OCI-LY7 (cell line): ENCODE results near the gene S1PR4. TPM values are rescaled to one million over a fixed set of nuclear protein-coding genes. Genes with fewer than 3 reads are reported as not detected.
"Not testable (repeated sequence)": the region's sequence is repeated elsewhere in the genome, so short reads cannot be mapped to it uniquely, and the experiment has no call there.

Source experiments
- BruUV-seq: library from RNA; stranded (reverse); fragments of 400-500 nt; replicated peaks from 2 replicates; lab custom pipeline; 2021; lab: Mats Ljungman, UMichigan
- CTCF ChIA-PET: fragments of 300-600 bp; sonication (Branson Sonifier 250); formaldehyde crosslinking; loops from one replicate; lab custom pipeline; 2022; ENCODE audit warnings: antibody characterized with exemption; ENCODE audit not compliant: unreplicated experiment; lab: Charles Lee
- POLR2A ChIA-PET: fragments of 300-600 bp; sonication (Branson Sonifier 250); formaldehyde crosslinking; loops from one replicate; lab custom pipeline; 2022; ENCODE audit warnings: antibody characterized with exemption; lab: Charles Lee
- DNase-seq: peaks from one replicate; pipeline ENCODE4 v3.0.0-alpha.2; 2015; ENCODE audit warnings: low spot score
- H2AFZ ChIP-seq: fragments of 200-600 bp; sonication (generic), shearing (Covaris generic); 2 replicates; pipeline ENCODE4 v1.6.1; 2014; ENCODE audit warnings: mild to moderate bottlenecking, antibody characterized with exemption, low read length, moderate library complexity
- H3K27ac ChIP-seq: fragments of 200-600 bp; sonication (generic); 2 replicates; pipeline ENCODE4 v1.5.1; 2014; ENCODE audit warnings: mixed run types, low read depth, mild to moderate bottlenecking, moderate library complexity, low read length, inconsistent platforms; ENCODE audit not compliant: poor library complexity, severe bottlenecking
- H3K36me3 ChIP-seq: fragments of 200-600 bp; sonication (generic); 2 replicates; pipeline ENCODE4 v1.6.1; 2014; ENCODE audit warnings: mild to moderate bottlenecking, antibody characterized with exemption, low read length, moderate library complexity, mixed read lengths; ENCODE audit not compliant: insufficient read depth
- H3K4me1 ChIP-seq: fragments of 200-600 bp; sonication (generic); 2 replicates; pipeline ENCODE4 v1.5.1; 2014; ENCODE audit warnings: mild to moderate bottlenecking, low read length; ENCODE audit not compliant: insufficient read depth, poor library complexity, severe bottlenecking
- H3K4me2 ChIP-seq: fragments of 200-600 bp; sonication (generic); 2 replicates; pipeline ENCODE4 v1.6.1; 2014; ENCODE audit warnings: mild to moderate bottlenecking, low read length
- H3K4me3 ChIP-seq: fragments of 200-600 bp; sonication (generic); 2 replicates; pipeline ENCODE4 v1.5.1; 2014; ENCODE audit warnings: mild to moderate bottlenecking, low read depth, low read length; ENCODE audit not compliant: poor library complexity, severe bottlenecking
- H3K79me2 ChIP-seq: fragments of 200-600 bp; sonication (generic); 2 replicates; pipeline ENCODE4 v1.6.1; 2016; ENCODE audit warnings: low read depth, mild to moderate bottlenecking, low read length, moderate library complexity, mixed read lengths; ENCODE audit not compliant: insufficient read depth
- H3K9me2 ChIP-seq: fragments of 200-600 bp; sonication (generic); 2 replicates; pipeline ENCODE4 v1.6.1; 2016; ENCODE audit warnings: mild to moderate bottlenecking, low read length, mixed read lengths; ENCODE audit not compliant: insufficient read depth
- H3K9me3 ChIP-seq: fragments of 200-600 bp; sonication (generic); 2 replicates; pipeline ENCODE4 v1.6.1; 2014; ENCODE audit warnings: mild to moderate bottlenecking, mixed run types, low read length, mixed read lengths
- H4K20me1 ChIP-seq: fragments of 200-600 bp; sonication (generic); 2 replicates; pipeline ENCODE4 v1.6.1; 2014; ENCODE audit warnings: mild to moderate bottlenecking, antibody characterized with exemption, low read length, moderate library complexity, mixed read lengths; ENCODE audit not compliant: insufficient read depth
- CTCF ChIP-seq: fragments of 200-600 bp; sonication (generic); conservative IDR thresholded peaks from 2 replicates; pipeline ENCODE4 v1.5.1; 2014; ENCODE audit warnings: mild to moderate bottlenecking, antibody characterized with exemption, low read length, moderate library complexity, mixed read lengths
- EZH2phosphoT487 ChIP-seq: fragments of 200-600 bp; sonication (generic); IDR thresholded peaks from 2 replicates; pipeline ENCODE4 v1.6.1; 2018; ENCODE audit warnings: low read depth, borderline replicate concordance, mild to moderate bottlenecking, mixed run types, antibody characterized with exemption, low read length, moderate library complexity, mixed read lengths
- intact Hi-C: fragments of 100-400 bp; cut with micrococcal nuclease; formaldehyde crosslinking; loops from one replicate; pipeline ENCODE4 v1.10.0; 2022; ENCODE audit not compliant: unreplicated experiment
- total RNA-seq, 2 experiments: library from RNA; depleted of rRNA in 1 of 2; stranded (reverse); fragments of >200 nt in 1 of 2; shearing (Covaris generic) in 1 of 2; gene quantifications; 2 replicates each; pipeline ENCODE4 v1.2.3, GENCODE V29; 2014 to 2022

Gene S1PR4
- total RNA-seq, 2 experiments from 2014 or later, result 25.8 to 34.1 TPM

- peaks cover 43% of the 10 kb centered on the region for H3K36me3 ChIP-seq
- no peaks in the 10 kb centered on the region for H3K9me2 ChIP-seq
- no peak for TF ChIP-seq CTCF
- intact Hi-C loops, result no loop called here
- H3K9me3 ChIP-seq, result no peaks in the 10 kb centered on the region
- H4K20me1 ChIP-seq, result peaks cover 8% of the 10 kb centered on the region; the same call in 1 of the 2 replicates
- ChIA-PET POLR2A (no interaction called here), CTCF (no interaction called here)
- H3K4me3 ChIP-seq, result no peak overlapping the region
- H2AFZ ChIP-seq, result no peak overlapping the region
- BruUV-seq, result no TSS peak
- no peak overlapping the region for H3K27ac ChIP-seq
- peaks cover 52% of the 10 kb centered on the region for H3K79me2 ChIP-seq
- no peak overlapping the region for H3K4me2 ChIP-seq
- DNase-seq, result no peak
- H3K4me1 ChIP-seq, result peaks cover 10% of the 10 kb centered on the region
These were observed 11.9 kb downstream of the S1PR4 start for GRCh38 chr19:3190470-3190770.

- POLR2A ChIA-PET, result no interaction called here
- Histone ChIP-seq H2AFZ (no peak overlapping the region), H3K4me2 (no peak overlapping the region), H3K36me3 (peaks cover 51% of the 10 kb centered on the region), H3K9me2 (no peaks in the 10 kb centered on the region), H3K27ac (no peak overlapping the region), H3K4me1 (peaks cover 10% of the 10 kb centered on the region), H3K4me3 (no peak overlapping the region), H3K9me3 (no peaks in the 10 kb centered on the region), H4K20me1 (peaks cover 8% of the 10 kb centered on the region; the same call in 1 of the 2 replicates), H3K79me2 (peaks cover 49% of the 10 kb centered on the region)
- intact Hi-C loops, result no loop called here
- no TSS peak for BruUV-seq
- TF ChIP-seq EZH2phosphoT487, result no peak
- no peak for TF ChIP-seq CTCF
- CTCF ChIA-PET, result no interaction called here
- DNase-seq, result no peak
These were observed 12.6 kb downstream of the S1PR4 start for GRCh38 chr19:3190921-3191805.

GRCh38 chr19:3191806-3192104 is 13.2 kb downstream of the S1PR4 start:
- Histone ChIP-seq H3K4me1 (peaks cover 10% of the 10 kb centered on the region), H3K79me2 (peaks cover 43% of the 10 kb centered on the region), H3K36me3 (peaks cover 56% of the 10 kb centered on the region)
- CTCF ChIA-PET, intact Hi-C loops, H2AFZ ChIP-seq, BruUV-seq, H3K9me2 ChIP-seq, H4K20me1 ChIP-seq, POLR2A ChIA-PET, H3K27ac ChIP-seq, H3K4me2 ChIP-seq, H3K4me3 ChIP-seq, DNase-seq, H3K9me3 ChIP-seq: not testable (repeated sequence)
